GM19351 (cell line): ENCODE measurements around the gene CALHM6.
A peak's percentile ranks its signal among the peaks of the same experiment; 100 is the strongest.

Experiments used
- ATAC-seq: cut with Tn5 transposase; IDR thresholded peaks from one replicate; pipeline ENCODE4 v1.9.1; 2021; ENCODE audit warnings: mild to moderate bottlenecking, moderate library complexity; ENCODE audit not compliant: unreplicated experiment

Gene CALHM6

DNA sequence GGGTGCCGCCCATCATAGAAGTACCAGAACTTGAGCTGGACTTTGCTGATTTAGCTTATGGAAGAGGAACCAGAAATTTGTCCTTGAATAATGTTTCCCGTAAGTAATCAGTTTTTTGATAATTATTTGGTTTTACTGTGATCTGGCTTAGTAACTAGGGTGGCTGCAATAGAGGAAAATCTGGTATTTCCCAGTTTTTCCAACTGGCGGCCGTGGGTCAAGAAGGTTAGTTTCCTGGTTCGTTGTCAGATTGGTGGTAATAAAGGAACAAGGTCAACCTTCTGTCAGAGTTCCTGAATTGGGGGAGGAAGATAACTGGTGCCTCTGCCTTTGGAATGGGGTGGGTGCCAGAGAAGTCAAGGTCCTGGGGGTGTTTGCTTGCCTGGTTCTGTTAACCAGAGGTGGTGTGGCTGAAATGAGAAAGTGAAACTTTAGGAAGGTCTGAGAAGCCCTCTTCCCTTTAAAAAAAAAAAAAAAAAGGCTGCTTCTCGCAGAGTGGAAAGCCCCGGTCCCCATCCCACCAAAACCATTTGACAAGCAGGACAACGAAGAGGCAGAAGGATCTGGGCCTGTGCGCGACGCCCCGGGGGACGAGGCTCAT is at the start of gene CALHM6:
Gene CALHM6 (plus strand): TSS at position 45 of the 601 bp plus-strand sequence. CDS start 555 bp downstream, at position 600.
- no peak for ATAC-seq

DNA sequence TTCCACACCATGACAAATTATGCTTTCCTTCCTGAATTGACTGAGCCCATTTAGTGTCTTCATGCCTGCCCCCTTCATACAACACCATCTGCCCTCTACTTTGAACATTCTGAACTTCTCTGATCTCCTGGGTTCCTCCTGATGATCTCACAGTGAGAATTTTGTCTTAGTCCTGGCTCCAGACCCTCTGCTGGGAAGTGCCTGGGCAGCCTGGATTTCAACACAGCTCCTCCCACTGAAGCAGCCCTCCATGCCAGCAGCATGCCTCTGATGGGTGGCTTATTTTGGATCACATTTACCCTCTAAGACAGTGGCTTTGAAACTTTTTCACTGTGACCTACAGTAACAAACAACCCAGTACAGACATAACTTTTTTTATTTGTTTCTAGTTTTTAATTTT is 48.9 kb upstream of the CALHM6 start:
- ATAC-seq = no peak

DNA sequence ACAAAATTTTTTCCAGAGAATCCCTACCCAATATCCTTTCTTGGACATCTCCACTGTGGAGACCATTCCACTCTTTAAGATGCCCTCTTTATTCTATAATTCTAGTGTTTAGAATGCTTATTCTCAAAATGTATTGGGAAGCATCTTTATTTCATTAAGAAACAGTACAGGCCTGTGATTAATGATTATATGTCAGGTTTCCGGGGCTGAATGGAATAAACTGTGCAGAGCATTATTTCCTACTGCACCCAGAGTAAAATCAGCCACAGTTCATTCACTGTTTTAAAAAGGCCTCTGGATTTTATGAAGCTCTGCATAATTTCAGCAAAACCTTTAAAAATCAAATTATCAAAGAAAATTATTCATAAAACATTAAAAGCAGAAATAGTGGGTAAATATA is 47.8 kb upstream of the CALHM6 start:
- ATAC-seq = no peak

DNA sequence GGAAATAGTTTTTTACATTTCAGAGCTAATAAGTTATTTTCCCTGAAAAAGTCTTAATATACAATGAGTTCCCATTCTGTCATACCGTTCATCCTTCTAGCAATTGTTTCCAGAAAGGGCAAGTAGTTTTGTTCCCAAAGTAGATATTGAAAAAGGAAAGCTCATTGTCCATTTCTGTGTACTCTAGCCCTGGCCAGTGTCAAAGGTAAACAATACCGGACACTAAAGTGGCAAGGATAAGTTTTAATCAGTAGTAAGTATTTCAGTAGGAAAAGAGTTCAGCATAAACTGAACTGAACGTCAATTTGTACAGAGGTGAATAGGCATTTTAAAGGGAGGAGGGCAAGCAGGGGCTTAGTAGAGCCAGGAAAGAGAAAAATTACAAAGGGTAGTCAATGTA is 43.5 kb upstream of the CALHM6 start:
- no peak for ATAC-seq

DNA sequence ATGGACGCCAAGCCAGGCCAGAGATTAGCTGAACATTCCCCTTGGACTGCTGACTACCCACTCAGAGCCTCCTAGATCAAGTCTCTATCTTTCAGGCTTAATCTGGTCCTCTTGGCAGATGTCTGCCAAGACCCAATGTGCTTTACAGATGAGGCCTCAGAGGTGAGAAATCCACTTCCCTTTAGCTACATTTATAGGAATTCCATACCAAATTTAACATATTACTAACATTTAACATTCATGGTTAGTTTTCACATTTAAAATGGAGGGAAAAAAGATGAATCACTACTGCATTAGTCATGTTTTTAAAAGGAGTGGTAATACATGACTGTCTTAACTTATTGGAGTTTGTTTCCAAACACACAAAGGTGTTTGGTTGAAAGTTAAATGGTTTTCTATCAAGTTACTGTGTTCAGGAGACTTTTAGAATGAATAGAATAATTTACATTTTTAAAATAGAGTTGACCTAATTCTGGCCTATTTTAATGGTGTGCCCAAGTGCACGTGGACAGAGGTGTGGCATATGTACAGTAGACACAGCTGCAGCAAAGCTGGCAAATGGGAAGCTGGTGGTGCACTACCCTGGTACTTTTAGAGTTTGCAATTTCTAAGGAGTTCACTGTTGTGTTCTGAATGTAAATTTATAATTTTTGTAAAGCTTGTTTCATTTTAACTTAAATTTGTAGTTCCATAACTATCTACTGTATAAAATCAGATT is 41.9 kb upstream of the CALHM6 start:
- ATAC-seq = no peak

DNA sequence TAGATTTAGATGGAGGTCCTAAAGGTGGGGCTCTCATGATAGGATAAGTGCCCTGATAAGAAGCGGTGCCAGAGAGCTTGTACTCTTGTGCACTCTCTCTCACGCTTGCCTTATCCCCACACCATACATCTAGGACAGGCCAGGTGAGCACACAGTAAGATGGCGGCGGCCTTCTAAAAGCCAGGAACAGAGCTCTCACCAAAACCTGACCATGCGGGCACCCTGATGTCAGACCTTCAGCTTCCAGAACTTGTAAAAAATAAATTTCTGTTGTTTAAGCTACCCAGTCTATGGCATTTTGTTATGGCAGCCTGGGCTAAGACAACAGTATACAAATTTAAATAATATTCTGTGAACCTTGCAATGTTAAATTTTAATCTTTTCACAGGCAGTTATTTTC is 40.8 kb upstream of the CALHM6 start:
- no peak for ATAC-seq

DNA sequence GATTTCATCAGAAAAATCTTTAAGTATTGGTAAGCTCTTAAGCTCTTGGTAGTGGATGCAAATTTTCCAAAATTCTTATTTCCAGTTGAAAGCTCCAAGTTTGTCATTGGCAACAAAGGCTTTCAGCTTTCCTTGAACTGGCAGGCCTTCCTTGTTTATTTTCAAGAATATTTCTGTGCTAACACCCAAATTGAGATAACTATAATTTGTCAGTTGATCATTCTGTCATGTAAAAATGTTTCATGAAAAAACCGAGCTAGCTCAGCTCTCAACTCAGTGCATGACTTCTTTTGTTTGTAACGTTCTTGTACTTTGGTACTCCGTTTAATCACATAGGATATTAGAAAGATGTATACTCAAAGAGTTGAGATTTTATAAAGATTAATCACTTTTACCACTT is 38.9 kb upstream of the CALHM6 start:
- no peak for ATAC-seq

DNA sequence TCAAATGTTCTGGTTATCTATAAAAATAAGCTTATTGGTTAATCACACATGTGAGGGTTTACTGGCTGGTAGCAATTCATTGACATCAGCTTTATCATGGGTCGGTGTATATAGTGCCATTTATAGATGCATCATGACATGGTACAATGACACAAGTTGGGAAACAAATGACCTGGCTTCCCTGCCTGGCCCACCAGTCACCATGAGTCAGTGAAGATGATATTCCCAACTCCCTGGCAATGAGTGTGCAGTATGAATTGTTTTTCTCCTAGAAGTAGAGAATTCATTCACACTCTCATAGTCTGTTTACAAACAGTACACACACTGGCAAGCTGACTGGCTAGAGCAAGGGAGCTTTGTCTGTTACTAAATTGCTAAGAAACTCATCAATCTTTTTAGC is 37.2 kb upstream of the CALHM6 start:
- ATAC-seq = no peak

DNA sequence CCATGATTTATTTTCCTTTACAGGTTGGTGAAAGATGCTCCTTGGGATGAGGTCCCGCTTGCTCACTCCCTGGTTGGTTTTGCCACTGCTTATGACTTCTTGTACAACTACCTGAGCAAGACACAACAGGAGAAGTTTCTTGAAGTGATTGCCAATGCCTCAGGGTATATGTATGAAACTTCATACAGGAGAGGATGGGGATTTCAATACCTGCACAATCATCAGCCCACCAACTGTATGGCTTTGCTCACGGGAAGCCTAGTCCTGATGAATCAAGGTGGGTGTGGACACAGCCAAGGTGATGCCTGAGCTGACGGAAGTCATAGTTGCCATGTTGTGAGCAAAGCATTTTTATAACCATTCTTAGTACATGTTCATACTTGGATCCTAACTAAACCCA is 34.6 kb upstream of the CALHM6 start:
- ATAC-seq = no peak

DNA sequence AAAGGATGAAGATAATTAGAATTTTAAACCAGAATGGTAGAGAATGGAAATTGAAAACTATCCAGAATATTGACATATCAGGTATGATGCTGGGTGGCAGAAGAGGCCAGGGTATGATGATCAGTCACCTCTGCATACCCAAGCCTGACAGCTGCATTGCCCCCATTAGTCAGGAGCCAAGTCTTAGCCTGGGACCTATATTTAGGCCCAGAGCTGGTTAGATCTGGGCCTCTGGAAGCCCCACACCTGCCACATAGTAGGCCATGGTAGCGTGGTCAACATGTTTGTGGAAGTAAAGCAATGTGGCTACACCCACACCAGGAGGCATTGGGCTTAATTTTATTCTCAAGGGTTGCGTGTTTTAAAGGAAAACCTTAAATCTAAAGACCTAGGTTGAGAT is 32.1 kb upstream of the CALHM6 start:
- ATAC-seq = no peak

DNA sequence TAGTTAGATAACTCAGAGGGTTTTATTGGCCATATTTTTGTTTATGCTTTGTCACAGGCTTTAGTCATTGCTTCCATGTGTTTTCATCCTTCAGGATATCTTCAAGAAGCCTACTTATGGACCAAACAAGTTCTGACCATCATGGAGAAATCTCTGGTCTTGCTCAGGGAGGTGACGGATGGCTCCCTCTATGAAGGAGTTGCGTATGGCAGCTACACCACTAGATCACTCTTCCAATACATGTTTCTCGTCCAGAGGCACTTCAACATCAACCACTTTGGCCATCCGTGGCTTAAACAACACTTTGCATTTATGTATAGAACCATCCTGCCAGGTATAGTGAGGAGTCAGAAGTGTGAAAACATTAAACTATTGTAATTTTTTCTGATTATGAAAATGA is 30.3 kb upstream of the CALHM6 start:
- no peak for ATAC-seq

DNA sequence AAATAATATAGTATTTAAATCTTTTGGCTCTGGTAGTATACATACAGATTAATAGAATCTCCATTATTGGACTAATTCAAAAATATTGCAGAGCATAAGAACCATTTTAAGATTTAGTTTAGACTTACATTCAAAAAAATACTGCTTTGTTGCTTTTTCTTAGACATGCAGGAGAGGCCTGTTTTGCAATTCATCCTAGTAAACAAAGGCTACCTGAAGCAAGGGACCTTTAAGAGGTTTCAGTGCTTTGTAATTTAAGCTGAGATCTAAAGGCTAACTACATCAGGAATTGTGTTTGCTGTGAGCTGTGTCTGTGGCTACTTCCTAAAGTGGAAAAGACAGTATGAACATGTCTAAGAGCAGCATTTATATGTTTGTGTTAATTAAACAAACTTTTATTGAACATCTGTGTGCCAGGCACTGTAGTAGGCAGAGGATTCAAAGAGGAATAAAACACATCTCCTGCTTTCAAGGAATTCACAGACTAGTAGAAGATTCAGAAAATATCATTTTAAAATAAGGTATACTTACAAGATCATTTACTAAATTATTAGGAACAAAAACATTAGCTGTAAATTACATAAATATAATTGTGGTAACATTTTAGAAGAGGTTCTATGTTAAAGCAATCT is 29.1 kb upstream of the CALHM6 start:
- no peak for ATAC-seq

DNA sequence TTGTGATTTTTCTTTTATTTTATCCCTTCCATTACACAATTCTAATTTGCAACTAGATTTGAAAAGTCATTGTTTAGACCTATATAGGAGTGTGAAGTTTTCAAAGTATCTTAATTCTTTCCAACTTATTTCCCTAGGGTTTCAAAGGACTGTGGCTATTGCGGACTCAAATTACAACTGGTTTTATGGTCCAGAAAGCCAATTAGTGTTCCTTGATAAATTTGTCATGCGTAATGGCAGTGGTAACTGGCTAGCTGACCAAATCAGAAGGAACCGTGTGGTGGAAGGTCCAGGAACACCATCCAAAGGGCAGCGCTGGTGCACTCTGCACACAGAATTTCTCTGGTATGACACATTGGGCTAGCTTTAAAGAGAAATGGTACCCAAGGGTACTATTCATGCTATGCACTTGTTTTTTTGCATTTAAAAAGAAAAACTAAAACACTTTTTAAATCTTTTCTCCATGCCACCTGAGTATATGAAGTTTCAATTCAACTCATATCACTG is 27.9 kb upstream of the CALHM6 start:
- ATAC-seq = no peak

DNA sequence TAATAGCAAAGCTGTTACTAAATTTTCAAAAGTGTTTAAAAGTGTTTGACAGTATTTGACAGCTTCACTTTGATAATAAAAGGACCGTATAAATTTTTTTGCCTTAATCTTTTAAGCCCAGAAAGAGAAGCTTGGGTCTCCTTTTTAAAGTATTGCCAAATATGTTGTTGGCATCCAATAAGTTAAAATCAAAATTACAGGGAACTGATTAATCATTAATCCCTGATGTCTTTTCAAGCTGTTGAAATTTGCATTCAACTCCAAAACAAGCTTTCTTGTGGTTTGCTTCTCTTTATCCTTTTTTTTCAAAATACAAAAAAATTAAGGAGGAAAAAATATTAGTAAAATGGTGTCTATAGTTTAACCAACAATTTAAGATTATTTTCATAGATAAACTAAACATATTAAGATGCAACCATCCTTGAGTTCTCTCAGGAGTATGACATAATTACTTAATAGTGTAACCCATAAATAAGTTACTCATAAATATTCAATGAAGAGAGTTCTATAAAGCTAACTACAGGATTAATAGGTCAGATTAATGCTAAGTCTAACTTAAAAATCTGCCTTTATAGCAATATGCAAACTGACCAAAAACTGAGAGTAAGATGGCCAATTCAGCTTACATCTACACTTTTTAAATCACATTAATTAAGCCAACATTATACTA is 27.0 kb upstream of the CALHM6 start:
- ATAC-seq = no peak

DNA sequence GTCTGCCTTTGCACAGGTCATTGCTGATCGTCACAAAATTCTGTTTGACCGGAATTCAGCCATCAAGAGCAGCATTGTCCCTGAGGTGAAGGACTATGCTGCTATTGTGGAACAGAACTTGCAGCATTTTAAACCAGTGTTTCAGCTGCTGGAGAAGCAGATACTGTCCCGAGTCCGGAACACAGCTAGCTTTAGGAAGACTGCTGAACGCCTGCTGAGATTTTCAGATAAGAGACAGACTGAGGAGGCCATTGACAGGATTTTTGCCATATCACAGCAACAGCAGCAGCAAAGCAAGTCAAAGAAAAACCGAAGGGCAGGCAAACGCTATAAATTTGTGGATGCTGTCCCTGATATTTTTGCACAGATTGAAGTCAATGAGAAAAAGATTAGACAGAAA is 24.6 kb upstream of the CALHM6 start:
- ATAC-seq = no peak

DNA sequence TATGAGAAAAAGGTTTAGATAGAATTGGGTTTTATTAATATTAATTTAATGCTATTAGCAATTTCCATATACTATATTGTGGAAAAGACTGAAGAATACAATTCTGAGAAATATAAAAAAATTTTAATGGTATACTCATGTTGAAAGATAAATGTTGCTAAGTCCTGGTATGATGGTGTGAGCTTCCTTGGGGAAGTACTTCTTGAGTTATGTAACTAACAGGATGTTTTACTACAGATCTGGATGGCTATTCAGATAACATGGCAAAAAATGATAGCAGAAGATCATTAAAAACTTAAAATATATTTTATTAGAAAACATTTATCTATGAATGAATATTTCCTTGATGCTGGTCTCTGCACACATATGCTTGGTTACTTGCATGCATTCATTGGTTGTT is 23.5 kb upstream of the CALHM6 start:
- ATAC-seq = no peak

DNA sequence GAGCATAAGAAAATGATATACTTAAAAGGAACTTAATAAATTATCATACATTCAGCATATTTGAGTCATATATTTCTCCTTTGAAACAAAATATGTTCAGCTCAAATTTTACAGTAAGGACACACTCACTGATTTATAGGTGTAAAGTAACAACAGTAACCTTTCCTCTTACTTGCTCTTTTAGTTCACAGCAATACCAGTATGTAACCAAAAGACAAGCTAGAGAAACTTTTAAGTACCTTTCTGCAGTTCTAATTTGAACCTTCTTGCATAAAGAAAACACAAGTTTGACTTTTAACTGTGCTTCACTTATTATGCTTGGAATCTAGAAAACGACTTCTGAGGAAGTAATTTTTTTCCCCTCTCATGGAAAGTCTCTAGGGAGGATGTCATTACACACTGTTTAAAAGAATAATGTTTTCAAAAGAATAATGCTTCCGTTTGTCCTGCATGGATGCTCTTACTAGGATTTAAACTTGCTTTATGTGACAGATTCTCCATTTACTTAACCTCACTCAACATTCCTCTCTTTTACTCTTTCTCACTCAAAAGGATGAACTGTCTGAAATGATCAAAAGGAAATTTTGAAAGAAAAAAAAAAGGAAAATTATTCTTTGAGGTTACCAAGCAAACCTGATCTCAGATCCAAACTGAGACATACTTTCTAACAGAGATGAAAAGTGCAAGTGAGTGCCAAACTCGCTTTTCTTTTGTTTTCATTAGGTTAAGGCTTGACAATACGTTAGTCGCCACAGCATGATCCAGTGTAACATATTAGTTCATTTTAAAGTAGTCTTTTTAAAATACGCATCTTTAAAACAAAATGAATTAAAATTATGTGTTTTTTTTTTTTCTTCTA is 22.4 kb upstream of the CALHM6 start:
- no peak for ATAC-seq

DNA sequence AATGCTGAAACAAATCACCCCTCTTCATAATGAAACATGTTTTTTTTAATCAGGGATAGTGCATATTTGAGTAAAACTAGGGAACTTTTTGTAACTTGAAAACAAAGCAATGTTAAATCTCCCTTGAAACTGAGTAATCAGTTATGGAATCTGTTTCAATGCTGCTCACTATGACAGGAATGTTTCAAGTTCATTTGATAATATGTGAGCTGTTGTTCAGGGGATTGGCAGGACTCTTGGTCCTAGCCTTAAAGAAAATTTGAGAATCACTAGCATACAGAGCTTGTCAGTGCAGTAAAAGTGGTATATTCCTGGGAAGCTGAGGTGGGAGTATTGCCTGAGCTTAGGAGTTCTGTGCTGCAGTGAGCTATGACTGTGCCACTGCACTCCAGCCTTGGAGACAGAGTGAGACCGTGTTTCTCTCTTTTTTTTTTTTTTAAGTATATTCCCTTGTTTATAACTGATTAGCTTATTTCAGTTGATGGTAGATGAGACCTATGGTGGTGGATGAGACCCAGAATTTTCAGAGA is 21.6 kb upstream of the CALHM6 start:
- no peak for ATAC-seq

DNA sequence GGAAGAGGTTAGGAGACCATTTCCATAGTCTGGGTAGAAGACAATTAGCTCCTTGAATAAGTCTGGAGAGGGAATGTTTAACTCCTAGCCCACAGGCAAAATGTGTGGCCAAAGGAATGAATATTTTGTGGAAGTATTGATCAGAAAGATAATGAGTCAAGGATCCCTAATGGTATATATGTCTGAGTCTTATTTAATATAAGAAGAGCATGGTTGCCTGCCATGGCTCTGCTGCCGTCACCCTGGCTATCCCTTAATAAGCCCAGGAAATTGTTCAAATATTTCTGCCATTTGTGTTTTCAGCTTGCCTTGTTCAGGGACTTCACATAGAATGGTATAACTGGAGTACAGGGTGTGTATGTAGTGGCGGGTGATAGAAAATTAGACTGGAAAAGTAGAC is 18.1 kb upstream of the CALHM6 start:
- no peak for ATAC-seq

DNA sequence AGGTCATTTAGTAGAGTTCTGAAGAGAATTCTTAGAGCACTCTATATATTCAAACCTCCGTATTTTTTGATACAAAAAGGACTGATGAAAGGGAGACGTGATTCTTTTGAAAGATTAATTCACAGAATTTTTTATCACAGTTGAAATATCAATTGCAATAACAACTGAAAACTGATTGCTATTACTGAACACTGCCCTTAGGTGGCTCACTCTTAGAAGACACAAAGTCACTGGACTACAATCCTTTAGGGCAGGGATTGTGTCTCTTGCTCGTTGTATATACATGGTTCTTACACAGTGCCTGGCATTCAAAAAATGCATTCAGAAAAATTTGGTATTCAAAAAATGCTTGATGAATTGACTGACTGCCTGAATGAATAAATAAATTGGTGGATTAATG is 17.1 kb upstream of the CALHM6 start:
- peak; percentile 79 for ATAC-seq

DNA sequence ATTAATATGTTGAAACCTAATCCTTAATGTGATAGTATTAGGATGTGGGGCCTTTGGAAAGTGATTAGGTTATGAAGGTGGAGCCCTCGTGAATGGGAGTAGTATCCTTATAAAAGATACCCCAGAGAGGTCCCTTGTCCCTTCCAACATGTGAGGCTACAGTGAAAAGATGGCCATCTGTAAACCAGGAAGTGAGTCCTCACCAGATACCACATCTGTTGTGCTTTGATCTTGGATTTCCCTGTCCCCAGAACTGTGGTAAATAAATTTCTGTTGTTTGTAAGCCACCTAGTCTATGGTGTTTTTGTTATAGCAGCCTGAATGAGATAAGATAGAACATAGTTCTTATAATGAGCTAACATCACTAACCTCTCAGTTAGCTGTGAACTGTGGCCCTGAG is 16.6 kb upstream of the CALHM6 start:
- ATAC-seq = peak; percentile 17
